Activated naive CD4-positive, alpha-beta T cell treated with anti-CD3 and anti-CD28 coated beads, Interleukin-2, amount 50 U/mL, for 24 hours (primary cell): ENCODE results near the gene SNX24.
A peak's percentile ranks its signal among the peaks of the same experiment; 100 is the strongest.

Source experiments
- H3K27ac Mint-ChIP-seq: one replicate; pipeline ENCODE4 v1.8.0; 2021; ENCODE audit warnings: mild to moderate bottlenecking, mixed read lengths
- H3K27me3 Mint-ChIP-seq: one replicate; pipeline ENCODE4 v1.8.0; 2021; ENCODE audit warnings: mixed read lengths
- H3K36me3 Mint-ChIP-seq: one replicate; pipeline ENCODE4 v1.8.0; 2021; ENCODE audit warnings: mixed read lengths
- H3K4me1 Mint-ChIP-seq: one replicate; pipeline ENCODE4 v1.8.0; 2021; ENCODE audit warnings: mixed read lengths
- H3K4me3 Mint-ChIP-seq: one replicate; pipeline ENCODE4 v1.8.0; 2021; ENCODE audit warnings: mild to moderate bottlenecking, mixed read lengths
- H3K9me3 Mint-ChIP-seq: one replicate; pipeline ENCODE4 v1.8.0; 2021; ENCODE audit warnings: mixed read lengths

The SNX24 gene

DNA sequence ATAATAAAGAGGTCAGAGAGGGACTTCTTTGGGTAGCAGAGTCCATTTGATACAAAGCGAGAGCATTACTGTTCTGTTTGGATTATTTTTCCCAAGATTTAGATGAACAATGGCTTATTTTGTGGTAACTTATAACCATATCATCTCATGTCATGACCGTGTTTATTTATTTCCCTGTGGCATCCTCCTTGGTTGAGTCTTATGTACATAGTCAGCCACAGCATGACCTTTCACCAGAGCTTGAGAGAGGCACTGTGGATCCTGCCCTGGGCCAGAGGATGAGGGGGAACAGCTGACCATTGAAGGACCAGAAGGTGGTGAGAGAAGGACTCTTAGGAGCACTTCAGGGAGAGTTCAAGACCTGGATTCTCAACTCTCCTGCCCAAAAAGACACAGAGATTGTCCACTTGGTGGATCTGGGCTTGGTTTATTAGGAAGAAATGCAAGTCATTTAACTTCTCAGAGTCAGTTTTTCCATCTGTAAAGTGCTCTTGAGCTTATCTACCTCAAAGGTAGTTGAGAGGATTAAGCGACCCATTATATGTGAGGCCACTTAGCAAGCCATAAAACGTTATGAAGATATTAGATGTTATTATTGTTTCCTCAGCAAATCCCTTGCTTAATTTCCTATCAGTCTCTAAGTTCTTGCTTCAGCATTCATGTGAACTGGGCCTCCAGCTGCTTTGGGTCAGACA is 139.7 kb downstream of the SNX24 start:
- Mint-ChIP-seq H3K4me1 (no peaks in the 10 kb centered on the region), H3K27me3 (no peaks in the 10 kb centered on the region), H3K27ac (no peak overlapping the region), H3K36me3 (no peaks in the 10 kb centered on the region), H3K9me3 (no peaks in the 10 kb centered on the region), H3K4me3 (no peak overlapping the region)

DNA sequence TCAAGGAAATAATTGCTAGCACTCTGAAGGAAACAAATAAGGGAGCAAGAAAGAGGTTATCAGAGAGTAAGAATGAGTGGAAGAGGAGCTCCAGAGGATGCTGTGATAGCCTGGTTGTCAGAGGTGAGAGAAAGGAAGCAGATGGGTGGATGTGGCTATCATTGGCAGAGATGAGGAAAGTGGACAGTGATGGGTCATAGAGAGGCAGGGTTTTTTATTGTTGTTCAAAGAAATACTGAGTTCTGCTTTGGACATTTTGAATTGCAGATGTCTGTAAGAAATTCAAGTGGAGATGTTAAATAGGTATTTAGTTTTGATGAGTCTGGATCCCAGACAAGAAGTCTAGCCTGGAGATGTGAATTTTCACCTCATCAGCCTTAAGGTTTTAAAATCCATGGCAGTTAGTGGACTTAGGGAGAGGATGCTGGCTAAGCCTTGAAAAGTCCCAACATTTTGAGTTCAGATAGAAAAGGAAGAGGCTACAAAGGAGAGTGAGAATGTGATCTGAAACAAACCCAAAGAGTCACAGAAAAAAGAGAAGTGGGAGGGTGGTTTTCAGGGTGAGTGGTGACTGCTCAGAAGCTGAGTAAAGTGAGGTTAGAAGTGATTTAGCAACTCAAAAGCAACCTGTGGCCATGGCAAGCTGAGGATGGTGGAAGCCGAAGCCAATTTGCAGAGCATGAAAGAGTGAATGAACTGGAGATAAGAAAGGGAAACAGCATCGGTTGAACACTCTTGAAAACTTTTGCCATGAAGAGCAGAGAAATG is 140.7 kb downstream of the SNX24 start:
- no peaks in the 10 kb centered on the region for H3K9me3 Mint-ChIP-seq
- H3K36me3 Mint-ChIP-seq = no peaks in the 10 kb centered on the region
- H3K4me1 Mint-ChIP-seq = no peaks in the 10 kb centered on the region
- H3K27ac Mint-ChIP-seq = no peak overlapping the region
- no peak overlapping the region for H3K4me3 Mint-ChIP-seq
- H3K27me3 Mint-ChIP-seq = no peaks in the 10 kb centered on the region

DNA sequence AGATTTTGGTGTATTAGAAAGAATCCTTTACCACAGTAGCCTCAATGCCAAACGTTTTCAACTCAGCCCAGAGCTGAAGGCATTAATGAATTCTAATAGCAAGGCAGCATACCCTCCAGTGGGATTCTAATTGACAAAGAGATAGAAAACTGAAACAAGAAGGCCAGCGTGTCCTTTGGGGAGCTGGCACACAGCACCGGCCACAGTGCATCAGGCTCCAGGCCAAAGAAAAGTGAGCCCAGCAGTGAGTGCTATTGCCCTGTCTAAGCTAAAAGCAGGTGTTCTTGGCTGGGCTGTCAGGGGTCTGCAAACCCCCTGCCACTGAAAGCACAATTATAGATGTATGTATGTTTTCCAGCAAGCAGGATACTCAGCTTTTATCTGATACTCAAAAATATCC is 150.7 kb downstream of the SNX24 start:
- Mint-ChIP-seq H3K36me3 (no peaks in the 10 kb centered on the region), H3K27ac (no peak overlapping the region), H3K9me3 (no peaks in the 10 kb centered on the region), H3K4me3 (no peak overlapping the region), H3K27me3 (no peaks in the 10 kb centered on the region), H3K4me1 (peaks cover 3% of the 10 kb centered on the region)

DNA sequence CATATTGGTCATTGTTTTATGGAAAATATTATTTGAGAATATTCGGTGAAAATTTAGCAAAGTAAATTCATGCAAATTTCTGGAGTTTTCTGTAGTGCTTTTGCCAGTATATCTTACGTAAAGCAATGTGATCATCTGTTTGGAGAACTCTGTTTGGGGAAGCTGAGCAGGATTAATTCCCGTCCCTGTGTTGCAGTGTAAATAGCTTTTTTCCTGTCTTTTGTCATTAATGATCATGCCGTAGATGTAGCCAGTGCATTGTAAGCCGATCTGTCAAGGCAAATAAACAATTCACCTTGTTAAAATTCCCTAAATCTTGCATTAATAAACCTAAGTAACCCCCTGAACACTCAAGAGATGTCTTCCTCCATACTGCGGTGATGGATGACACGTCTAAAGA is 151.9 kb downstream of the SNX24 start:
- no peak overlapping the region for H3K4me3 Mint-ChIP-seq
- no peak overlapping the region for H3K27ac Mint-ChIP-seq
- H3K27me3 Mint-ChIP-seq = no peaks in the 10 kb centered on the region
- no peaks in the 10 kb centered on the region for H3K36me3 Mint-ChIP-seq
- peaks cover 3% of the 10 kb centered on the region for H3K4me1 Mint-ChIP-seq
- no peaks in the 10 kb centered on the region for H3K9me3 Mint-ChIP-seq

DNA sequence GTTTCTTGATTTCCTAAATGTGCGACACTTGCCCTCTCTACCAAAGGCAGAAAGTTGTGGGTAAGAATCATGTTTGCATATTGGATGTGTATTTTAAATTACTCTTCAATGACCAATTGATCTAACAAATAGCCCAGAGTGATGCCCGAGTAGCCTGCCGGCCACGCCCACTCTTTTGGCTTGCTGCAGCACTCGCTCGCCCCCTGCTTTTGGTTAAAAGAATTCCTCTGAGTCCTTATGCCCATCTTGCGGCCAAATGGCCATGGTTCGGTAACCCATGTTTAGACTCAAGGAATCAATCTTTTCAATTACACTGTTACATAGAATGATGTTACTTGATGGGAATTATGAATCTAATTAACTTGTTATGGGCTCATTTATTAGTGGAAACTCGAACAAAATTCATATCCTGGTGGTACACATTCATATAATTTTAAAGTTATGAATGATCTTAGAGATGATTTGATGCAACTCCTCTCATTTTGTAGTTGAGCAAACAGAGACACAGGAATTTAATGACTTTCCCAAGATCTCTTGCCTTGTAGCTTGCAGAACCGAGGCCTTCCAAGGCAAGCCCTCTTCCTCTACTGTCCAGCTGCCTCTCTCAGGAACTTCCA is 154.6 kb downstream of the SNX24 start:
- H3K27ac Mint-ChIP-seq = no peak overlapping the region
- H3K27me3 Mint-ChIP-seq = no peaks in the 10 kb centered on the region
- no peak overlapping the region for H3K4me3 Mint-ChIP-seq

DNA sequence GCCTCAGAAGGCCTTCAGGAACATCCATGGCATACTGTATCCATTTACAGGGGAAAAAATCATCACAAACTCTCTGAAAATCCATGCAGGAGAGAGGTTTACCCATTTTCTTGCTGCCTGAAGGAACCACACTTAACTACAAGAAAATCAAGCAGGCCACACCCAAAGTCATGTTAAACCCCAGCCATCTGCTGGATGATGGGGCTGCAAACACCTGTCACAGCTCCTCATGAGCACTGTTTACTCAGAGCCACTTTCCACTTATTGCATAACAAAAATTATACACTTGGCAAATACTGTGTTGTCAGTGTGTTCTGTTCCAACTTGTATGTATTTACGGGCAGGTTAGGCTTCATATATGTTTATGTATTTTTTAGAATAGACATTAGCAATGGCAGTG is 155.3 kb downstream of the SNX24 start:
- no peaks in the 10 kb centered on the region for H3K27me3 Mint-ChIP-seq
- no peaks in the 10 kb centered on the region for H3K9me3 Mint-ChIP-seq
- peaks cover 3% of the 10 kb centered on the region for H3K4me1 Mint-ChIP-seq
- H3K36me3 Mint-ChIP-seq = no peaks in the 10 kb centered on the region
- no peak overlapping the region for H3K4me3 Mint-ChIP-seq
- no peak overlapping the region for H3K27ac Mint-ChIP-seq

More for the DNA sequence above, 154.6 kb downstream of the SNX24 start:
- Mint-ChIP-seq H3K36me3 (no peaks in the 10 kb centered on the region), H3K4me1 (peaks cover 3% of the 10 kb centered on the region), H3K9me3 (no peaks in the 10 kb centered on the region)

DNA sequence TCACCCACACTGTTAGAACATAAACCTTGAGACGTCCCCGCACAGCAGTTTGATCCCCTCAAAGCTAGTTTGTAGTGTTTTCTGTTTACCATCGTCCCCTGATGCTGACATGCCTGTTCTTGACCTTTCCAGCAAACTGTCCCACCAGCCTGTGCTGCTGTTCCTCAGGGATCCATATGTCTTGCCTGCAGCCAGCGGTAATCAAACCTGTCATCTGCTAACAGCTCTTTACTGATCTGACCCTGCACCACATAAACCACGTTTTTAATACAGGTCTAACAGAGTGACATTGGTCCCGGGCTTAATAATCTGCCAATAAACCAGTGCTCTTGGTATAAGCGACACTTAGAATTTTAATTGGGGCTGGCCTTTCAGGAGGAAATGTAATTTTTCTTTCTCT is 156.4 kb downstream of the SNX24 start:
- Mint-ChIP-seq H3K27me3 (no peaks in the 10 kb centered on the region), H3K36me3 (no peaks in the 10 kb centered on the region), H3K9me3 (no peaks in the 10 kb centered on the region), H3K4me1 (peaks cover 3% of the 10 kb centered on the region), H3K27ac (no peak overlapping the region), H3K4me3 (no peak overlapping the region)

DNA sequence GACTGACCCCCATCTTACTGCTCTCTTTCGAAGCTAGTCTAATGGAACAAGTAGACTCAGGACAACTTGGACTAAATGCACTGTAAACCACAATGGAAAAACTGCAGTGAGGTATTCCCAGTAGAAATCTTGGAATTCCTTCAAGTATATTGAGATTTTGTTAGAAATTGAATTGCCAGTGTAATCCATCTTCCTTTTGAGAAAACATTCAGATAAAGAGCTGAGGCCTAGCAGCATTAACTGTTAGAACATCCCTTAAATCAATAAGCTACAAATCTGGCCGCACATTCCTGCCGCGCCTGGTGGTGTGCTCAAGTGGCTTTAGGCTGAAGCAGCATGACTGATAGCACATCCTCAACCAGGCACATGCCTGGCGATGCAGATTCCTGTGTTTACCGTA is 161.8 kb downstream of the SNX24 start:
- no peak overlapping the region for H3K4me3 Mint-ChIP-seq
- H3K27me3 Mint-ChIP-seq = no peaks in the 10 kb centered on the region
- H3K4me1 Mint-ChIP-seq = no peaks in the 10 kb centered on the region
- H3K27ac Mint-ChIP-seq = no peak overlapping the region
- H3K9me3 Mint-ChIP-seq = no peaks in the 10 kb centered on the region
- no peaks in the 10 kb centered on the region for H3K36me3 Mint-ChIP-seq

DNA sequence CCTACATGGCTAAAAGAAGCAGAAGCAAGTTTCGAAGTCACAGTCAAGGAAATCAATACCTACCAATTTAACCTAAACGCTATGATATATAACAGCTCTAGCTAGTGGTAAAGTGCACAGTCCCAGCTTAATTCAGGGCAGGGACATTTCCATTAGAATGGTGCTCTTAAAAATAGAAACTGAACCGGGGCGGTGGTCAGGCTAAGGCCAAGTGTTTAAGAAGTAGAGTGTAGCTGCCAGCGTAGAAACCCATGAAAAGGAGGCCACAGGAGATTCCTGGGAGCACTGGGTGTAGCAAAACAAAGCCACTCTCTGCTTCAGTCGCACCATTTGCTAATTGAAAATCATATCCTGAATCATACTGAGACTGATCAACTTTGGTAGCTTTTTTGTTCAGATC is 162.3 kb downstream of the SNX24 start:
- H3K27ac Mint-ChIP-seq = no peak overlapping the region
- no peaks in the 10 kb centered on the region for H3K4me1 Mint-ChIP-seq
- no peaks in the 10 kb centered on the region for H3K36me3 Mint-ChIP-seq
- no peaks in the 10 kb centered on the region for H3K27me3 Mint-ChIP-seq
- no peaks in the 10 kb centered on the region for H3K9me3 Mint-ChIP-seq
- H3K4me3 Mint-ChIP-seq = no peak overlapping the region

DNA sequence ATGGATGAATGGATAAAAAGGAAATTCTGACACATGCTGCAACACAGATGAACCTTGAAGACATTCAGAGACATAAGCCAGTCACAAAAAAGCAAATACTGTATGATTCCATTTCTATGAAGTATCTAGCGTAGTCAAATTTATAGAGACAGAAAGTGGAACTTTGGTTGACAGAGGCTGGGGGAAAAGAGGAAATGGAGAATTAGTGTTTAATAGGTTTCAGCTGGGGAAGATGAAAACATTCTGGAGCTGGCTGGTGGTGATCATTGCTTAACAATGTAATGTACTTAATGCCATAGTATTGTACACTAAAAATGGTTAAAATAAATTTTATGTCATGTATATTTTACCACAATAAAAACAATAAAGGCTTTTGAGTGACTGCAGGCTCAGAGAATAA is 166.9 kb downstream of the SNX24 start:
- Mint-ChIP-seq H3K27me3 (no peaks in the 10 kb centered on the region), H3K4me3 (no peak overlapping the region), H3K4me1 (no peaks in the 10 kb centered on the region), H3K36me3 (no peaks in the 10 kb centered on the region), H3K27ac (no peak overlapping the region), H3K9me3 (peaks cover 5% of the 10 kb centered on the region)

DNA sequence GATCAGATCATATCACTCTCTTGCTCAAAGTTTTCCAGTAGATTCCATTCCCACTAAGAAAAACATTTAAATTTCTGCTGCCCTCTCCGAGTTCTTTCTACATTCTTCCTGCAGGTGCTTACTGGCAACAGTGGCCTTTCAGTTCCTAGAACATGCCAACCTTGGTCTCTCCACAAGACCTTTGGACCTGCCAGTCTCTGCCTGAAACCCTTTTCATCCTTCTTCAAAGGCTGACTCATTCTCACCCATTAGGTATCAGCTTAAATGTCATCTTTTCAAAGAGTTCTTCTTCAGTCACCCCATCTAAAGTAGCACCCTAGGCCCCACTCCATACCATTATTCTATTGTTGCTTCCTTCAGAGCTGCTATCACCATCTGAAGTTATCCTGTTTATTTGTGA is 169.3 kb downstream of the SNX24 start:
- no peak overlapping the region for H3K4me3 Mint-ChIP-seq
- no peak overlapping the region for H3K27ac Mint-ChIP-seq
- H3K4me1 Mint-ChIP-seq = no peaks in the 10 kb centered on the region
- H3K9me3 Mint-ChIP-seq = peaks cover 5% of the 10 kb centered on the region
- H3K36me3 Mint-ChIP-seq = no peaks in the 10 kb centered on the region
- H3K27me3 Mint-ChIP-seq = no peaks in the 10 kb centered on the region

DNA sequence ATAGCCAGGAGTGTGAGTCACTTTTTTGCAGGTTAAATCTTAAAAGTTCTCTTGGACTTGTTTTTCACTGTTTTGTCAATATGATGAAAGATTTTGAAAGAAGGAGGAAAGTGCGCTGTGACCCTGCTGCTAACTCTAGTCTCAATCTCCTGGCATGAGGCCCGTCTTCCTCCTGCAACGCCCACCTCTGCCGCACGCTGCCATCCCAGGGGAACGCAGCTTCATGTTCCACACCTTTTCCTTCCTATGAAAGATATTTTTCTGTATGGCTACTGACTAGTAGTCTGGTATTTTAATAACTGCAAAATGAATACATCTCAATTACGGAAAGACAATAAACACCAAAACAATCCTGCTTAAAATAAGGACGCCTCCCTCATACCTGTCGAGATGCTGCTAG is 182.8 kb downstream of the SNX24 start:
- no peak overlapping the region for H3K27ac Mint-ChIP-seq
- H3K9me3 Mint-ChIP-seq = no peaks in the 10 kb centered on the region
- H3K27me3 Mint-ChIP-seq = peaks cover 19% of the 10 kb centered on the region
- H3K36me3 Mint-ChIP-seq = no peaks in the 10 kb centered on the region
- no peak overlapping the region for H3K4me3 Mint-ChIP-seq
- H3K4me1 Mint-ChIP-seq = no peaks in the 10 kb centered on the region

DNA sequence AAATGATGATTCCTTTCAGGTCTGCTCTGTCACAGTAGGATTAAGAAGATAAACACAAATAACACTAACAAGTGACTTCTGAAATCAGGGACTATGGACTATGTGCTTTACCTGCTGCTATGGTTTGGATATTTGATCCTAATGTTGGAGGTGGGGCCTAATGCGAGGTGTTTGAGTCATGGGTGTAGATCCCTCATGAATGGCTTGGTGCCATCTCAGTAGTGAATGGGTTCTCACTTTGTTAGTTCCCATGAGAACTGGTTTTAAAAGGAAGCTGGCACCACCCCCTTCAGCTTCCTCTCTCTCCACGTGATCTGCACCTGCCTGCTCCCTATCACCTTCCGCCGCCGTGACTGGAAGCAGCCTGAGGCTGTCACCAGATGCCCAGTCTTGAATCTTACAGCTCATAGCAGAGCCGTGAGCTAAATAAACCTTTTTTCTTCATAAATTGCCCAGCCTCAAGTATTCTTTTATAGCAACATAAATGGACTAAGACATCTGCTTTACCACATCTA is 187.8 kb downstream of the SNX24 start:
- Mint-ChIP-seq H3K36me3 (no peaks in the 10 kb centered on the region), H3K4me1 (peaks cover 17% of the 10 kb centered on the region), H3K27me3 (peaks cover 41% of the 10 kb centered on the region), H3K9me3 (no peaks in the 10 kb centered on the region), H3K27ac (no peak overlapping the region), H3K4me3 (no peak overlapping the region)

DNA sequence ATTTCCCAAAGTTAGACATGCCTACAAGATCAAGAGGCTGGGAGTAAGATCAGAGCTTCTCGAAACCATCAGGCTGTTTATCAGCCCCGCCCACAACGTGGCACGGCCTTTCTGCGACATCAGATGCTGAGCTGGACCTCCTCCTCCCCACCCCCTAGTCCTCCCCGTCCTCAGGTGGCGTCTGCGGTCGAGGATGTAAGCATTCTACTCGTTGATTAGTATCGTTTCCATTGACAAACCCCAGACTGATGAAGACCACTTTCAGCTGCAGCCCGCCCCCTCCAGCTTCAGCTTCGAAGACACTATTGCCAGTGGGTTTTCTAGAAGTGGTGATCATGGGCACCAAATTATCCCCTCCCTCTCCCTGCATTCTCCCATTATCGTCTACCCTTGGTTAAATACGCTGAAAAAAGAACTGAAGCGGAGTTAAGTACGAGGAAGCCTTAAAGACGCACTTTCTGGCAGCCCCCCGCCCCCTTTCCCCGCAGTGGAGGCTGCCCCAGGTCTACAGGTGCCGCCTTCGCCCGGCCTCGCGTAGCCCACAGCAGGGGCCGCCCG is 190.0 kb downstream of the SNX24 start:
- H3K27ac Mint-ChIP-seq = no peak overlapping the region
- H3K27me3 Mint-ChIP-seq = peaks cover 49% of the 10 kb centered on the region
- no peaks in the 10 kb centered on the region for H3K36me3 Mint-ChIP-seq
- peaks cover 3% of the 10 kb centered on the region for H3K9me3 Mint-ChIP-seq
- H3K4me3 Mint-ChIP-seq = peak overlapping the region; percentile 47
- H3K4me1 Mint-ChIP-seq = peaks cover 17% of the 10 kb centered on the region

DNA sequence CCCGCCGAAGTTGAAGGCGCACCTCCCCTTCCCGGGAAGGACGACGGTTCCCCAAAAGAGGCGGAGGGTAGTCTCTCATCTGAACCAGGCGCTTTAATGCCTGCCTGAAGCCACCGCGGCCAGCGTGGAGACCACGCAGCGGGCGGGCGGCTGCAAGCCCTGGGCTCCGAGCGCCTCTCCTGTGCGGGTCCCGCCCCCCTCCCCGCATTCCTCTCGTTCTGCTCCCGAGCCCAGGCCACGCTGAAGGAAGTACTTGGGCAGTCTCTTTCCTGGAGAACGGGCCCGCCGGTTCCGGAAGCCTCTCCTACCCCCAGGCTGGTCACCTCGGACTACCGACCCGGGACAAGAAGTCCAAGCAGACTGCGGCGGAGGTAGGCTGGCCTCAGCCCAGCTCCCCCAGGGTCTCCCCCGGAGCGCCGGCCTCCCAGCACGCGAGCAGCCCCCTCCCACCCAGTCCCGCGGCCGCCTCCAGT is 190.5 kb downstream of the SNX24 start:
- Mint-ChIP-seq H3K4me3 (peak overlapping the region; percentile 47), H3K27ac (no peak overlapping the region), H3K4me1 (peaks cover 17% of the 10 kb centered on the region), H3K27me3 (peaks cover 47% of the 10 kb centered on the region), H3K36me3 (no peaks in the 10 kb centered on the region), H3K9me3 (peaks cover 3% of the 10 kb centered on the region)
